GM12892 (cell line): ENCODE measurements around the gene KAT6B.

Experiments used
- POLR2A ChIP-seq: IDR thresholded peaks from 2 replicates; pipeline ENCODE4 v1.6.1; 2011; ENCODE audit warnings: low read depth, low read length, control low read depth
- POLR2AphosphoS5 ChIP-seq: IDR thresholded peaks from 2 replicates; pipeline ENCODE4 v1.6.1; 2011; ENCODE audit warnings: low read depth, low read length, control low read depth
- TAF1 ChIP-seq: IDR thresholded peaks from 2 replicates; pipeline ENCODE4 v1.6.1; 2011; ENCODE audit warnings: low read depth, mild to moderate bottlenecking, control low read depth, low read length, borderline replicate concordance

- TF ChIP-seq TAF1 (no peak), POLR2A (no peak), POLR2AphosphoS5 (no peak)
Measured at GRCh38 chr10:74995806-74996205, 169.4 kb downstream of the KAT6B start.
